WTC11 (cell line): Measurements from ENCODE around the gene UMODL1. TPM values are rescaled to one million over a fixed set of nuclear protein-coding genes. Genes with fewer than 3 reads are reported as not detected.
"Not testable (repeated sequence)": the region's sequence is repeated elsewhere in the genome, so short reads cannot be mapped to it uniquely, and the experiment has no call there.

Source experiments
- ATAC-seq: fragments of 200-7000 bp; cut with Tn5 transposase; 2 replicates; pipeline ENCODE4 v1.10.0; 2021; ENCODE audit warnings: mild to moderate bottlenecking, moderate library complexity
- CTCF ChIA-PET: fragments of 300-600 bp; sonication (Branson Sonifier 250); formaldehyde crosslinking; loops from one replicate; lab custom pipeline; 2021; ENCODE audit warnings: antibody characterized with exemption; lab: Charles Lee
- POLR2A ChIA-PET: fragments of 350-600 bp; sonication (Branson Sonifier 250); formaldehyde crosslinking; loops from one replicate; lab custom pipeline; 2021; ENCODE audit warnings: antibody characterized with exemption; lab: Charles Lee
- DNase-seq: peaks from one replicate; pipeline ENCODE4 v3.0.0; 2021; ENCODE audit warnings: low spot score
- H3K27ac Mint-ChIP-seq: 2 replicates; pipeline ENCODE4 v1.8.0; 2021; ENCODE audit warnings: mixed read lengths
- H3K27me3 Mint-ChIP-seq: 2 replicates; pipeline ENCODE4 v1.8.0; 2021; ENCODE audit warnings: low read depth, mild to moderate bottlenecking, moderate library complexity, mixed read lengths
- H3K36me3 Mint-ChIP-seq: 2 replicates; pipeline ENCODE4 v1.8.0; 2021; ENCODE audit warnings: mixed read lengths
- H3K4me1 Mint-ChIP-seq: 2 replicates; pipeline ENCODE4 v1.8.0; 2022; ENCODE audit warnings: mixed read lengths
- H3K4me3 Mint-ChIP-seq: 2 replicates; pipeline ENCODE4 v1.8.0; 2021; ENCODE audit warnings: mild to moderate bottlenecking, moderate library complexity, mixed read lengths
- H3K9me3 Mint-ChIP-seq: 2 replicates; pipeline ENCODE4 v1.8.0; 2021; ENCODE audit warnings: mixed read lengths
- ATF1 ChIP-seq: sonication (generic); formaldehyde crosslinking; IDR thresholded peaks from 2 replicates; pipeline ENCODE4 v1.8.1; 2023; ENCODE audit warnings: mild to moderate bottlenecking, moderate library complexity, missing genetic modification reagents
- FOXK1 ChIP-seq: sonication (generic); formaldehyde crosslinking; IDR thresholded peaks from 2 replicates; pipeline ENCODE4 v1.8.0; 2022; ENCODE audit warnings: mild to moderate bottlenecking, moderate library complexity, missing genetic modification reagents
- IRF1 ChIP-seq: sonication (generic); formaldehyde crosslinking; IDR thresholded peaks from 2 replicates; pipeline ENCODE4 v1.8.0; 2023; ENCODE audit warnings: missing genetic modification reagents
- NFYB ChIP-seq: sonication (generic); formaldehyde crosslinking; conservative IDR thresholded peaks from 2 replicates; pipeline ENCODE4 v1.8.0; 2022; ENCODE audit warnings: low read depth, missing genetic modification reagents
- PRRX2 ChIP-seq: fragments of 250-450 bp; sonication (Bioruptor Pico); IDR thresholded peaks from 2 replicates; pipeline ENCODE4 v1.8.0; 2021; ENCODE audit warnings: mild to moderate bottlenecking
- RORB ChIP-seq: fragments of 250-450 bp; sonication (Bioruptor Pico); IDR thresholded peaks from 2 replicates; pipeline ENCODE4 v1.9.0; 2021; ENCODE audit warnings: mild to moderate bottlenecking
- SMAD3 ChIP-seq: sonication (generic); formaldehyde crosslinking; IDR thresholded peaks from 2 replicates; pipeline ENCODE4 v1.8.0; 2022; ENCODE audit warnings: missing genetic modification reagents, mild to moderate bottlenecking, borderline replicate concordance
- STAT6 ChIP-seq: sonication (generic); formaldehyde crosslinking; conservative IDR thresholded peaks from 2 replicates; pipeline ENCODE4 v1.8.1; 2023; ENCODE audit warnings: mild to moderate bottlenecking, low read depth, missing genetic modification reagents, moderate library complexity
- TEAD1 ChIP-seq: sonication (generic); formaldehyde crosslinking; IDR thresholded peaks from 2 replicates; pipeline ENCODE4 v1.8.0; 2022; ENCODE audit warnings: mild to moderate bottlenecking, missing genetic modification reagents
- ZNF317 ChIP-seq: sonication (generic); formaldehyde crosslinking; IDR thresholded peaks from 2 replicates; pipeline ENCODE4 v1.8.1; 2023; ENCODE audit warnings: low read depth, mild to moderate bottlenecking, moderate library complexity, missing genetic modification reagents, borderline replicate concordance
- ZNF423 ChIP-seq: fragments of 250-450 bp; sonication (Bioruptor Pico); IDR thresholded peaks from 2 replicates; pipeline ENCODE4 v2.1.2; 2022; ENCODE audit warnings: mild to moderate bottlenecking, moderate library complexity
- total RNA-seq: library from RNA; stranded (reverse); gene quantifications from 3 replicates; pipeline ENCODE4 v1.2.3, GENCODE V29; 2021
- TF ChIP-seq, protein P1 (sequence below): sonication (generic); formaldehyde crosslinking; IDR thresholded peaks from 2 replicates; pipeline ENCODE4 v1.8.0; 2023; ENCODE audit warnings: missing genetic modification reagents, mild to moderate bottlenecking, borderline replicate concordance
- TF ChIP-seq, protein P2 (sequence below): sonication (generic); formaldehyde crosslinking; IDR thresholded peaks from 2 replicates; pipeline ENCODE4 v1.8.1; 2023; ENCODE audit warnings: mild to moderate bottlenecking, missing genetic modification reagents, borderline replicate concordance
- TF ChIP-seq, protein P3 (sequence below): sonication (generic); formaldehyde crosslinking; IDR thresholded peaks from 2 replicates; pipeline ENCODE4 v1.8.1; 2022; ENCODE audit warnings: low read depth, mild to moderate bottlenecking, moderate library complexity, missing genetic modification reagents, borderline replicate concordance

UMODL1 gene
- total RNA-seq, 1 experiment from 2014 or later = not detected

GRCh38 chr21:42114646-42115045 lies 43.5 kb downstream of the UMODL1 start (continued):
- TF ChIP-seq, protein P1, sequence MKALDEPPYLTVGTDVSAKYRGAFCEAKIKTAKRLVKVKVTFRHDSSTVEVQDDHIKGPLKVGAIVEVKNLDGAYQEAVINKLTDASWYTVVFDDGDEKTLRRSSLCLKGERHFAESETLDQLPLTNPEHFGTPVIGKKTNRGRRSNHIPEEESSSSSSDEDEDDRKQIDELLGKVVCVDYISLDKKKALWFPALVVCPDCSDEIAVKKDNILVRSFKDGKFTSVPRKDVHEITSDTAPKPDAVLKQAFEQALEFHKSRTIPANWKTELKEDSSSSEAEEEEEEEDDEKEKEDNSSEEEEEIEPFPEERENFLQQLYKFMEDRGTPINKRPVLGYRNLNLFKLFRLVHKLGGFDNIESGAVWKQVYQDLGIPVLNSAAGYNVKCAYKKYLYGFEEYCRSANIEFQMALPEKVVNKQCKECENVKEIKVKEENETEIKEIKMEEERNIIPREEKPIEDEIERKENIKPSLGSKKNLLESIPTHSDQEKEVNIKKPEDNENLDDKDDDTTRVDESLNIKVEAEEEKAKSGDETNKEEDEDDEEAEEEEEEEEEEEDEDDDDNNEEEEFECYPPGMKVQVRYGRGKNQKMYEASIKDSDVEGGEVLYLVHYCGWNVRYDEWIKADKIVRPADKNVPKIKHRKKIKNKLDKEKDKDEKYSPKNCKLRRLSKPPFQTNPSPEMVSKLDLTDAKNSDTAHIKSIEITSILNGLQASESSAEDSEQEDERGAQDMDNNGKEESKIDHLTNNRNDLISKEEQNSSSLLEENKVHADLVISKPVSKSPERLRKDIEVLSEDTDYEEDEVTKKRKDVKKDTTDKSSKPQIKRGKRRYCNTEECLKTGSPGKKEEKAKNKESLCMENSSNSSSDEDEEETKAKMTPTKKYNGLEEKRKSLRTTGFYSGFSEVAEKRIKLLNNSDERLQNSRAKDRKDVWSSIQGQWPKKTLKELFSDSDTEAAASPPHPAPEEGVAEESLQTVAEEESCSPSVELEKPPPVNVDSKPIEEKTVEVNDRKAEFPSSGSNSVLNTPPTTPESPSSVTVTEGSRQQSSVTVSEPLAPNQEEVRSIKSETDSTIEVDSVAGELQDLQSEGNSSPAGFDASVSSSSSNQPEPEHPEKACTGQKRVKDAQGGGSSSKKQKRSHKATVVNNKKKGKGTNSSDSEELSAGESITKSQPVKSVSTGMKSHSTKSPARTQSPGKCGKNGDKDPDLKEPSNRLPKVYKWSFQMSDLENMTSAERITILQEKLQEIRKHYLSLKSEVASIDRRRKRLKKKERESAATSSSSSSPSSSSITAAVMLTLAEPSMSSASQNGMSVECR (CRISPR knock-in tag) = no peak
- TF ChIP-seq, protein P2, sequence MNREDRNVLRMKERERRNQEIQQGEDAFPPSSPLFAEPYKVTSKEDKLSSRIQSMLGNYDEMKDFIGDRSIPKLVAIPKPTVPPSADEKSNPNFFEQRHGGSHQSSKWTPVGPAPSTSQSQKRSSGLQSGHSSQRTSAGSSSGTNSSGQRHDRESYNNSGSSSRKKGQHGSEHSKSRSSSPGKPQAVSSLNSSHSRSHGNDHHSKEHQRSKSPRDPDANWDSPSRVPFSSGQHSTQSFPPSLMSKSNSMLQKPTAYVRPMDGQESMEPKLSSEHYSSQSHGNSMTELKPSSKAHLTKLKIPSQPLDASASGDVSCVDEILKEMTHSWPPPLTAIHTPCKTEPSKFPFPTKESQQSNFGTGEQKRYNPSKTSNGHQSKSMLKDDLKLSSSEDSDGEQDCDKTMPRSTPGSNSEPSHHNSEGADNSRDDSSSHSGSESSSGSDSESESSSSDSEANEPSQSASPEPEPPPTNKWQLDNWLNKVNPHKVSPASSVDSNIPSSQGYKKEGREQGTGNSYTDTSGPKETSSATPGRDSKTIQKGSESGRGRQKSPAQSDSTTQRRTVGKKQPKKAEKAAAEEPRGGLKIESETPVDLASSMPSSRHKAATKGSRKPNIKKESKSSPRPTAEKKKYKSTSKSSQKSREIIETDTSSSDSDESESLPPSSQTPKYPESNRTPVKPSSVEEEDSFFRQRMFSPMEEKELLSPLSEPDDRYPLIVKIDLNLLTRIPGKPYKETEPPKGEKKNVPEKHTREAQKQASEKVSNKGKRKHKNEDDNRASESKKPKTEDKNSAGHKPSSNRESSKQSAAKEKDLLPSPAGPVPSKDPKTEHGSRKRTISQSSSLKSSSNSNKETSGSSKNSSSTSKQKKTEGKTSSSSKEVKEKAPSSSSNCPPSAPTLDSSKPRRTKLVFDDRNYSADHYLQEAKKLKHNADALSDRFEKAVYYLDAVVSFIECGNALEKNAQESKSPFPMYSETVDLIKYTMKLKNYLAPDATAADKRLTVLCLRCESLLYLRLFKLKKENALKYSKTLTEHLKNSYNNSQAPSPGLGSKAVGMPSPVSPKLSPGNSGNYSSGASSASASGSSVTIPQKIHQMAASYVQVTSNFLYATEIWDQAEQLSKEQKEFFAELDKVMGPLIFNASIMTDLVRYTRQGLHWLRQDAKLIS (CRISPR knock-in tag) = no peak
- TF ChIP-seq RORB (CRISPR knock-in tag) (no peak), NFYB (CRISPR knock-in tag) (no peak), PRRX2 (CRISPR knock-in tag) (no peak), IRF1 (no peak), ATF1 (CRISPR knock-in tag) (no peak), TEAD1 (CRISPR knock-in tag) (no peak), SMAD3 (CRISPR knock-in tag) (no peak), ZNF423 (CRISPR knock-in tag) (no peak), ZNF317 (CRISPR knock-in tag) (no peak), STAT6 (CRISPR knock-in tag) (no peak)
- TF ChIP-seq, protein P3, sequence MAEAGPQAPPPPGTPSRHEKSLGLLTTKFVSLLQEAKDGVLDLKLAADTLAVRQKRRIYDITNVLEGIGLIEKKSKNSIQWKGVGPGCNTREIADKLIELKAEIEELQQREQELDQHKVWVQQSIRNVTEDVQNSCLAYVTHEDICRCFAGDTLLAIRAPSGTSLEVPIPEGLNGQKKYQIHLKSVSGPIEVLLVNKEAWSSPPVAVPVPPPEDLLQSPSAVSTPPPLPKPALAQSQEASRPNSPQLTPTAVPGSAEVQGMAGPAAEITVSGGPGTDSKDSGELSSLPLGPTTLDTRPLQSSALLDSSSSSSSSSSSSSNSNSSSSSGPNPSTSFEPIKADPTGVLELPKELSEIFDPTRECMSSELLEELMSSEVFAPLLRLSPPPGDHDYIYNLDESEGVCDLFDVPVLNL (CRISPR knock-in tag) = no peak

GRCh38 chr21:42115136-42115683 lies 44.1 kb downstream of the UMODL1 start:
- Mint-ChIP-seq H3K9me3 (no peaks in the 10 kb centered on the region), H3K27me3 (no peaks in the 10 kb centered on the region), H3K36me3 (no peaks in the 10 kb centered on the region), H3K27ac (no peak overlapping the region), H3K4me3 (no peak overlapping the region), H3K4me1 (peaks cover 13% of the 10 kb centered on the region)
- no peak for ATAC-seq
- no peak for DNase-seq
- POLR2A ChIA-PET = no interaction called here
- no peak for TF ChIP-seq FOXK1 (CRISPR knock-in tag)
- CTCF ChIA-PET = interaction anchor here (2.7 to 2.8 kb wide), 2 partner anchors 8 to 13 kb away, joined by 40 read pairs; no protein-coding TSS in a partner anchor

DNA sequence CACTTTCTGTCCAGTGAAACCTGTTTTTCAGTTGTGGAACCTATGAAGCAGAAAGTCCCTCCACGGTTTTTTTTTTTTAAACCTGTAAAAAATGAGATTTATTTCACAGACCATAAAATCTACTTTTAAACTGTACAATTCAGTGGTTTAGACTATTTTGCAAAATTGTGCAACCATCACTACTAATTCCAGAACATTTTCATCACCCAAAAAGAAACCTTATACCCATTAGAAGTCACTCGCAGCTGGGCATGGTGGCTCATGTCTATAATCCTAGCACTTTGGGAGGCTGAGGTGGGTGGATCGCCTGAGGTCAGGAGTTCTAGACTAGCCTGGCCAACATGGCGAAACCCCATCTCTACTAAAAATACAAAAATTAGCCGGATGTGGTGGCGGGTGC lies 45.4 kb downstream of the UMODL1 start:
- H3K4me3 Mint-ChIP-seq, H3K27me3 Mint-ChIP-seq, H3K27ac Mint-ChIP-seq, POLR2A ChIA-PET, ATAC-seq, H3K36me3 Mint-ChIP-seq, DNase-seq, H3K9me3 Mint-ChIP-seq: not testable (repeated sequence)
- H3K4me1 Mint-ChIP-seq = peaks cover 25% of the 10 kb centered on the region
- CTCF ChIA-PET = interaction anchor here (1.0 to 3.0 kb wide), 25 partner anchors 9 to 833 kb away, joined by 3 to 40 read pairs (median 6); partner anchors contain the start of gene ZBTB21
